ENCODE results near the gene MRTFA.

MRTFA gene

DNA sequence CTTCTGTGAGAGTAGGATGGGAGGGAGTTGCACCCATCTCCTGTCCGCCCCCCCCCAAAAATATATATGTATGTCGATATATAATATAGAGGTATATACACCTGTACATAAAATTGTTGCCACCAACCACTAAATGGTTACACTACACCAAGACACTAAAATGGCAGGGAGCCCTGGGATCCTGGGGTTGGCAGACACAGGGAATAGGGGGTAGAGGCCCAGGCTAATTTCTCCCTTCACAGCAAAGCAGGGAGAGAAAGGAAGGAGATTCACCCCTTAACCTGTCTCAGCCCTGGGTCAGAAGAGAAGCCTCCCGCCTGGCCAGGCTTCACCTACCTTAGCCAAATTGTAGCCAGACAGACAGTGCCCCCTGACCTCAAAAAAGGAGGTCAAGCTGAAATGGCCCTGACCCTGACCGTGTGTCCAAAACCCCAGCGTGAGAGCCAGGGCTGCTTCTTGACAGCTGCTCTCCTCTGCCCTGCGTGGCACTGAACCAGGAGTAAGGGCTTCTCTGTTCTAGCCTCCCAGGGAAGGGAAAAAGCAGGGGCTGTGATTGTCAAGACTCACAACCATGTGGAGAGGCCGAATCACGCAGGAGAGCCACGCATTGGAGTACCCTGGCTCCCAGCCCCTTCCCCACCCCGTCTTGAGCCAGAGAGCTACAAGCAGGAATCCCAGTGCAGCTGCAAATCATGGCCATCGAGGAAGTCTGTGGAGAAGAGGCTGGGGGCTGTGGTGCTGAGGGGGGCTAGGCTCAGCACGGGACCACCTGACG lies 225.6 kb downstream of the MRTFA start:
- DNase-seq (ENCODE audit: low read depth in 2 of 2) = no peak

DNA sequence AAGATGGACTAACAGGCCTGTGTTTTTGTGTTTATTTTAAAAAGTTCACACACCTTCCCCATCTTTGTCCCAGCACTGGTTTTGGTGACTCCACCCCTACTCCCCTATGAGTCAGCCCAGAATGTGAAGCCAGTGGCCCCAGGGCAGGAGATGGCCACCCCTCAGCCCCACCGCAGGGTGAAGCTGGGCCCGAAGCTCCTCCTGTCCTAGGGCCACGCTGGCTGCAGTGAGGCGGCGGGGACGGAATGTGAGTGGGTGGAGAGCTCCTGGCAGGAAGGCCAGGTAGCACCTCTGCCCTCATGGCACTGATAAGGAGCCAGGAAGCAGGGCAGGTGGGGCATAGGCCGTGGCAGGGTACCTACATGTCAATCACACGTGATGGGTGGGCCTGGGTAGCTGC lies 226.2 kb downstream of the MRTFA start:
- no peak for DNase-seq (ENCODE audit: low read depth in 2 of 2)

GRCh38 chr22:40409613-40410113 lies 226.9 kb downstream of the MRTFA start:
- no peak for DNase-seq (ENCODE audit: low read depth in 2 of 2)

GRCh38 chr22:40408718-40409612 lies 227.6 kb downstream of the MRTFA start:
- DNase-seq (ENCODE audit: low read depth in 2 of 2) = no peak

- no peak for DNase-seq (ENCODE audit: low read depth in 2 of 2)
Observed at GRCh38 chr22:40407831-40408717, 228.4 kb downstream of the MRTFA start.

GRCh38 chr22:40407021-40407761 lies 229.3 kb downstream of the MRTFA start:
- no peak for DNase-seq (ENCODE audit: low read depth in 2 of 2)

DNA sequence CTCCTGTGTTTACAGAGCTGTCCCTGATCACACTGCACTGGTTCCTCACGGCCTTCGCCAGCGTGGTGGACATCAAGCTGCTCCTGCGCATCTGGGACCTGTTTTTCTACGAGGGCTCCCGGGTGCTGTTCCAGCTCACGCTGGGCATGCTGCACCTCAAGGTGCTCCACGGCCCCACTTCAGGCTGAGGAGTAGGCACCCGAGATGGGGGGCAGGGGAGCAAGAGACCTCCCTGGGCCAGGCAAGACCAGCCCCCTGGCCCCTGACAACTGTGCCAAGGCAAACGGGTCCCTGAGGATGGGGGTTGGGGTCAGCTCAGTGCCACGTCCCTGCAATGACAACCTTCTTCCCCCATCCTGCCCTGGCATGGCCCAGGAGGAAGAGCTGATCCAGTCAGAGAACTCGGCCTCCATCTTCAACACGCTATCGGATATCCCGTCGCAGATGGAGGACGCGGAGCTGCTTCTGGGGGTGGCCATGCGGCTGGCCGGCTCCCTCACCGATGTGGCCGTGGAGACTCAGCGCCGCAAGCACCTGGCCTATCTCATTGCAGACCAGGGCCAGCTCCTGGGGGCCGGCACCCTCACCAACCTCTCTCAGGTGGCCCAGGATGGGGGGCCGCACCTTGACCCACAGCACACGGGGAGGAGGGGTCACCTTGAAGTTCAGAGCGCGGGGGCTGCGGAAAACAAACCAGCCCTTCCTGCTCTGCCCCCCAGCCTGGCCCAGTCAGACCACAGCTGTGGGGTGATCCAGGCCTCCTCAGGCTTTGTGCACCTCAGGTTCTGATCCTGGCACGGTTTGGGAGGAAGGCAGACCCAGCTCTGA lies 230.2 kb downstream of the MRTFA start:
- no peak for DNase-seq (ENCODE audit: low read depth in 2 of 2)

DNA sequence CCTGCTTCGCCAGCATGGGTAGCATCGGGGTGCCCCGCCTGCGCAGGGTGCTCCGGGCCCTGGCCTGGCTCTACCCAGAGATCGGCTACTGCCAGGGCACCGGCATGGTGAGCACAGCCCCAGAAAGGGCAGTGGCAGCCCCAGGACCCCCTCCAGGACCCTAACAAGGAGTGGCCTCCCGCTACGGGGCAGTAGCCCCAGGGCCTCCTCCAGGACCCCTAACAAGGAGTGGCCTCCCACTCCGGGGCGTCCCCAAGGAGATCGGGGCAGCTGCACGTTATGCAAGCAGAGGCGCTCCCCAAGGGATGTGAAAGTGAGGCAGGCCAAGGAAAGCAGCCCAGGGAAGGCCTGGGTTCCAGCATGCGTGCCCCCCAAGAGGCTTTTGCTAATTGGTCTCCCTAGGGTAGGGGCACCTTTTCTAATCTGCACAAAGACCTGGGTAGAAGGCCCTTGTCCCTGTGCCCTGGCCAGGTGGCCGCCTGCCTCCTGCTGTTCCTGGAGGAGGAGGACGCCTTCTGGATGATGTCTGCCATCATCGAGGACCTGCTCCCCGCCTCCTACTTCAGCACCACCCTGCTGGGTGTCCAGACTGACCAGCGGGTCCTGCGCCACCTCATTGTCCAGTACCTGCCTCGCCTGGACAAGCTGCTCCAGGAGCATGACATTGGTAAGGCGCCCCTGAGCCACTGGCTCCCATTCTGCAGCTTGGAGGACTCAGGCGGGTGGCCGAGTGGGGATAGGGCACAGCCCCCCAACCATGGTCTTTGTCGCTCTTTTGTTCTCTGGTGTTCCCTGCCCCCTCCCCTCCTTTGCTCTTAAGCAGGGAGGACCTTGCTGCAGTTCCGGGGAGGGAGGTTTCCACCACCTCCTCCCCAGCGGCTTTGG lies 231.1 kb downstream of the MRTFA start:
- DNase-seq (ENCODE audit: low read depth in 2 of 2) = no peak

- no peak for DNase-seq (ENCODE audit: low read depth in 2 of 2)
Observed at GRCh38 chr22:40404251-40405177, 232.0 kb downstream of the MRTFA start.

DNA sequence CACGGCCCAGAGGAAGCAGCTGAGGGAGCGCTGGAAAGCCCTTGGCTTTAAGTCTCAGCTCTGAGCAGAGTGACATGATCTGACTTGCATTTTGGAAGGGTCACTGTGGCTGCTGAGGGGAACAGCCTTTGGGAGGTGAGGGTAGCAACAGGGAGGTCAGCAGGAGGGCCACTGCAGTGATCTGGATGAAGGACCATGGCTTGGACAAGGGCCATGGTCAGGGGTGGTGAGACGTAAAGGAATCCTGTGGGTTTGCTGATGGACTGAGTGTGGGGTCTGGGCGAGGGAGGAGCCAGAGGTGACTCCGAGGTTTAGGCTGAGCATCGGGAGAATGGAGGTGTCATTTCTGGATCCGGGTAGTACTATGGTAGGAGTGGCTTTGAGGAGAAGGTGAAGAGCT lies 232.9 kb downstream of the MRTFA start:
- DNase-seq (ENCODE audit: low read depth in 2 of 2) = no peak

- no peak for DNase-seq (ENCODE audit: low read depth in 2 of 2)
Observed at GRCh38 chr22:40403141-40403540, 233.4 kb downstream of the MRTFA start.

DNA sequence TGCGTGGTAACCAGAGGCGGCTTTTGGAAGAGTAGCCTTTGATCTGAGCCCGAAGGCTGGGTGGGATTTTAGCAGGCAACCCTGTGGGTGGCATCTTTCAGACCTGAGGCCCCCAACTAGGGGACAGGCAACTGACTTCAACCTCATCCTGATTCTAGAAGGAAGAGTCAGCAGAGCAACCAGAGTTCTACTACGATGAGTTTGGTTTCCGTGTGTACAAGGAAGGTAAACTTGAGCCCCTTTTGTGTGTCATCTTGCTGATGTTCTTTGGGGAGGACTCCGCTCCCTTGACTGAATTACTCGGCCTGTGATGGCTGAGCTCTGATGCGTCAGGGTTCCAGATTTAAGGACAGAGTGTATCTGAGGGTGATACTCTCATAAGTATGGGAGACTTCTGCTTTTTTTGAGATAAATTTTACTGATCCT lies 234.5 kb downstream of the MRTFA start:
- DNase-seq (ENCODE audit: low read depth in 2 of 2) = no peak

DNA sequence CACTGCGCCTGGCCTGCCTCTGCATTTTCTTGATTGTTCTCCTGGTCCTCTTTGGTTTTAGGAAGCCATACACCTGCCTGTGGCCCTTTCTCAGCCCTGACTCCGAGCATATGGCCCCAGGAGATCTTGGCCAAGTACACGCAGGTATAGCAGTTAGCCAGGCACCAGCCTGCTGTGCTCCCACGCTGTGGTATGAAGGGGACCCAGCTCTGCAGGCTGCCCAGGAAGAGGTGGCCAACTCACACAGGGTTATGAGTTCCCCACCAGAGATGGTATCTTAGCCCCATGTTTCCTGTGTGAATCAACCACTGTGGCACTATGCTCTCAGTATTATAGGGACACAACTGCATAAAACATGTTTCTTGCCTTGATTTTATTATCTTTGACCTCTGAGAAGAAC lies 235.0 kb downstream of the MRTFA start:
- DNase-seq (ENCODE audit: low read depth in 2 of 2) = peak; percentile 46 to 51

GRCh38 chr22:40400159-40400558 lies 236.4 kb downstream of the MRTFA start:
- no peak for DNase-seq (ENCODE audit: low read depth in 2 of 2)

DNA sequence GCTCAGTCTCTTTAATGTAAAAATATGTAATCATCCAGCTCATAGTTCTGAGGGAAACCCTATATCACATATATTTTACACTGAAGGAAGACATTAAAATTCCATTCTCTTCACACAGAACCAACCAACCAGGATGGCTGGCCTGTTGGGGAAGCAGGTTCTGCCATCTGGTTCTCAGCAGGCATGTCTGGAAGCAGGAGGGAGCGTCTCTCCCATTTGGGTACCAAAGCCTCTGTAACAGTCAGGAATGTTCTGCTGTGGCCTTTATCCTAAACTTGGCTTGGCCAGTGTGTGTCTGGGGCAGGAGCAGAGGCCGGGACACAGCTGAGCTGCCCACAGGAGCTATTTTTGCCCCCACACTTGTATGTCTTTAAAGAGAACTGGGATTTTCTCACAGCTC lies 236.9 kb downstream of the MRTFA start:
- DNase-seq (ENCODE audit: low read depth in 2 of 2) = no peak

DNA sequence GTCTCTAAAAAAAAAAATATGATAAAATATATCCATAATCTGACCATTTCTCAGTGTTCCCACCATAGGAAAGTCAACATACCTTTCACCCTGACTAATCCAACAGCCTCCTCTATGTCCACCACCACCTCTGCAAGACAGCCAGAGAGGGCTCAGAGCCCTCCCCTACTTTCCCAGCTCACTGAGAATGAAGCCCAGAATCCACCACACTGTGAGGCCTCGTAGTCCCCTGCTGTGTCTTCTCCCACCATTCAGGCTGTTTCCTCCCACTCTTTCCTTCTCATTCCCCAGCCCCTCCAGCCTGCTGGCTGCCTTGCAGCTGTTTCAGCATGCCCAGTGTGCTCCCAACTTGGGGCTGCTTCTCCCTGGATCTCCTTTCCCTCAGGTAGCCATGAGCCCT lies 239.1 kb downstream of the MRTFA start:
- no peak for DNase-seq (ENCODE audit: low read depth in 2 of 2)

- DNase-seq (ENCODE audit: low read depth in 2 of 2) = no peak
Observed at GRCh38 chr22:40396882-40397281, 239.6 kb downstream of the MRTFA start.

DNA sequence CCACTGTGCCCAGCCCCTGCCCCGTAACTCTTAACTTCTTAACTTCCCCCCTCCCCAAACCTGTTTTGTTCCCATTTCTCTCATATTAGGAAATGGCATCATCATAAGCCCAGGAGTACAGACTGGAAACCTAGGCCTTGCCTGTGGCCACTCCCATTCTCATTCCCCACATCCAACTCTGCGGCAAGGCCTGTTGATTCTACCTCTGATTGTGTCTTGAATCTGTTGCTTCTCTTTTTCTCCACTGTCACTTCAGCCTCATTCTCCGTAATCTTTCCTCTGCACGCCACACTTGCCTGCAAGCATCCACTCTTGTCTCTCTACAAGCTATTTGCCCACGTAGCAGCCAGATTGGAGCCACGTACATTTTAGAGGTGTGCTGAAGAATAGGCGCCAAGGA lies 240.9 kb downstream of the MRTFA start:
- no peak for DNase-seq (ENCODE audit: low read depth in 2 of 2)
